Activated B cell treated with CpG ODN at 0.5 μM for 24 hours (primary cell): ENCODE results near the gene ETFB. TPM values are rescaled to one million over a fixed set of nuclear protein-coding genes. Genes with fewer than 3 reads are reported as not detected.

Source experiments
- ATAC-seq: fragments of 200-7000 bp; cut with Tn5 transposase; one replicate; pipeline ENCODE4 v1.10.0; 2021; ENCODE audit warnings: low read depth, mild to moderate bottlenecking, moderate library complexity
- CTCF ChIA-PET: fragments of 350-600 bp; sonication (Branson Sonifier 250); formaldehyde crosslinking; loops from one replicate; lab custom pipeline; 2021; ENCODE audit warnings: antibody characterized with exemption; lab: Charles Lee
- POLR2A ChIA-PET: fragments of 350-600 bp; sonication (Branson Sonifier 250); formaldehyde crosslinking; loops from one replicate; lab custom pipeline; 2021; ENCODE audit warnings: antibody characterized with exemption; lab: Charles Lee
- DNase-seq: peaks from one replicate; pipeline ENCODE4 v3.0.0; 2022
- H3K27ac Mint-ChIP-seq: one replicate; pipeline ENCODE4 v1.8.0; 2020; ENCODE audit warnings: mixed read lengths
- H3K27me3 Mint-ChIP-seq: one replicate; pipeline ENCODE4 v1.8.0; 2021; ENCODE audit warnings: mixed read lengths
- H3K36me3 Mint-ChIP-seq: one replicate; pipeline ENCODE4 v1.8.0; 2021; ENCODE audit warnings: low read depth, mixed read lengths
- H3K4me1 Mint-ChIP-seq: one replicate; pipeline ENCODE4 v1.8.0; 2021; ENCODE audit warnings: mixed read lengths
- H3K4me3 Mint-ChIP-seq: one replicate; pipeline ENCODE4 v1.8.0; 2020; ENCODE audit warnings: mild to moderate bottlenecking, mixed read lengths
- H3K9me3 Mint-ChIP-seq: one replicate; pipeline ENCODE4 v1.8.0; 2020; ENCODE audit warnings: mixed read lengths
- intact Hi-C: fragments of 100-400 bp; cut with micrococcal nuclease; formaldehyde crosslinking; loops from one replicate; pipeline ENCODE4 v1.15.1; 2024
- total RNA-seq: library from RNA; stranded (reverse); gene quantifications from 2 replicates; pipeline ENCODE4 v1.2.3, GENCODE V29; 2022
- TF ChIP-seq, protein P1 (sequence below): fragments of 200-600 bp; IDR thresholded peaks from one replicate; pipeline ENCODE4 v1.8.0; 2022; ENCODE audit warnings: antibody characterized with exemption, mild to moderate bottlenecking

Gene ETFB
- total RNA-seq, 1 donor from 2014 or later = 43.8 TPM

DNA sequence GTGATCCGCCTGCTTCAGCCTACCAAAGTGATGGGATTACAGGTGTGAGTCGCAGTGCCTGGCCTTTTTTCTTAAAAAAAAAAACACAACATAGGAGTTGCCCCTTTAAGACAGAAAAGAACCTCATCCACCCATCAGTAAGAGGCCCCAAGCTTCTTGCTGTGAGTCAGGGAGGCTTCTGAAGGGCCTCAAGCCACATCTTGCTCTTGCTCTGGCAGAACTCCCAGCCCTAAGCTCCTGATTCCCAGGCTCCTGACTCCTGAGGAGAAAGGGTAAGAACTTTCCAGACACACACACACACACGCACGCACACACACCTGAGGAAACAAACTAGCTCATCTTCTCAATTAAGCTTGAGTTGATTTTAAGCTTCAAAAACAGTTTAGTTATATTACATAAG is 6.9 kb downstream of the ETFB start:
- Mint-ChIP-seq H3K36me3 (peaks cover 2% of the 10 kb centered on the region), H3K27ac (no peak overlapping the region), H3K4me1 (peaks cover 19% of the 10 kb centered on the region), H3K27me3 (no peaks in the 10 kb centered on the region), H3K9me3 (no peaks in the 10 kb centered on the region), H3K4me3 (no peak overlapping the region)
- no peak for ATAC-seq
- intact Hi-C loops = no loop called here
- DNase-seq = no peak
- POLR2A ChIA-PET = interaction anchor here (0.6 kb wide), 1 partner anchor 58 kb away, joined by 4 read pairs; the partner anchor contains the start of gene SIGLEC10
- TF ChIP-seq, protein P1, sequence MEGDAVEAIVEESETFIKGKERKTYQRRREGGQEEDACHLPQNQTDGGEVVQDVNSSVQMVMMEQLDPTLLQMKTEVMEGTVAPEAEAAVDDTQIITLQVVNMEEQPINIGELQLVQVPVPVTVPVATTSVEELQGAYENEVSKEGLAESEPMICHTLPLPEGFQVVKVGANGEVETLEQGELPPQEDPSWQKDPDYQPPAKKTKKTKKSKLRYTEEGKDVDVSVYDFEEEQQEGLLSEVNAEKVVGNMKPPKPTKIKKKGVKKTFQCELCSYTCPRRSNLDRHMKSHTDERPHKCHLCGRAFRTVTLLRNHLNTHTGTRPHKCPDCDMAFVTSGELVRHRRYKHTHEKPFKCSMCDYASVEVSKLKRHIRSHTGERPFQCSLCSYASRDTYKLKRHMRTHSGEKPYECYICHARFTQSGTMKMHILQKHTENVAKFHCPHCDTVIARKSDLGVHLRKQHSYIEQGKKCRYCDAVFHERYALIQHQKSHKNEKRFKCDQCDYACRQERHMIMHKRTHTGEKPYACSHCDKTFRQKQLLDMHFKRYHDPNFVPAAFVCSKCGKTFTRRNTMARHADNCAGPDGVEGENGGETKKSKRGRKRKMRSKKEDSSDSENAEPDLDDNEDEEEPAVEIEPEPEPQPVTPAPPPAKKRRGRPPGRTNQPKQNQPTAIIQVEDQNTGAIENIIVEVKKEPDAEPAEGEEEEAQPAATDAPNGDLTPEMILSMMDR = no peak
- CTCF ChIA-PET = interaction anchor here (0.9 kb wide), 2 partner anchors 20 to 79 kb away, joined by 4 read pairs; no protein-coding TSS in a partner anchor

DNA sequence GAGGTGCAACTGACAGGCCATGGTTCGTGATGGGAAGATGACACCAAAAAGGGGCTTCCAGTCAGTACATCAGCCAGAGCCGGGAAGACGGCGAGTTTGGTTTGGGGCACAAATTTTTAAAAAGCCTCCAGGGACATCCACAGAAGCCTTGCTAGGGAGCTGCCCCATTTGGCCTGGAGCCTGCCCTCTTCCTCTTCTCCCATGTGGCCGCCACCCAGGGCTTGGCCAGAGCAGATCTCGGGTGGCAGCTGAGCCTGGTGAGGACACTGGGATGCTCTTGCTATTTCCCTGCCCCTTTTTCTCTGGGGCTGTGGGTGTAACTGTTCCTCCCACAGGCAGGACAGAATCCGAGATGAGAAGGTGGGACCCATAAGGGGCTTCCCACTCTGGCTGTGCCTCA is 8.2 kb downstream of the ETFB start:
- no peak overlapping the region for H3K27ac Mint-ChIP-seq
- no peaks in the 10 kb centered on the region for H3K27me3 Mint-ChIP-seq
- ChIA-PET POLR2A (interaction anchor here (0.7 to 1.5 kb wide), 2 partner anchors 9 to 13 kb away, joined by 3 to 12 read pairs; no protein-coding TSS in a partner anchor), CTCF (no interaction called here)
- TF ChIP-seq, protein P1 = no peak
- intact Hi-C loops = no loop called here
- H3K9me3 Mint-ChIP-seq = no peaks in the 10 kb centered on the region
- H3K4me3 Mint-ChIP-seq = no peak overlapping the region
- ATAC-seq (no peak), DNase-seq (no peak)
- H3K36me3 Mint-ChIP-seq = peaks cover 4% of the 10 kb centered on the region
- peaks cover 9% of the 10 kb centered on the region for H3K4me1 Mint-ChIP-seq

DNA sequence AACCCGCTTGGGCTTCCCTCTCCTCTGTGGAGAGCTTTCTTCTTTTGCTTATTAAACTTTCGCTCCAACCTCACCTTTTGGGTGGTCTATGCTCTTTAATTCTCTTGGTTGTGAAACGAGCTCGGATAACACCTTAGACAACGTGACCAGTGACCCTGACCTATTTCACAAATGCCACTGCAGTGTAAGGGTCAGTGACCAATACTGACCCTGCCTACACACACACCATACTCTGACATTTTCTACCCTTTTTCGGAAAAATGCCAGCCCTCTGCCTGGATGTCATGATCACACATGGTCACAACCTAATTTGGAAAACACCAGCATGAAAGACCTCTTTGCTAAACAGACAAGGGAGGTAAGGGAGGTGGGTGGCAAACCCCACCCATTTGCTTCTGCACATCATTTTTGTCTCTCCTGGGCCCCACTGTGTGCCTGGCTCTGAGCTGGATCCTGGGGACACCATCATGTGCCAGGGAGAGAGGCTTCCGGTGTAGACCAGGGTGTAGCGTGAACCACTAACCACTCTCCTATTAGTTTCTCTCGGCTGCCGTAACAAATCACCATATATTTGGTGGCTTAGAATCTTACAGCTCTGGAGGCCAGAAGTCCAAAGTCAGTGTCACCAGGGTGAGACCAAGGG is 9.9 kb downstream of the ETFB start:
- no peaks in the 10 kb centered on the region for H3K27me3 Mint-ChIP-seq
- ChIA-PET CTCF (no interaction called here), POLR2A (no interaction called here)
- intact Hi-C loops = no loop called here
- no peak overlapping the region for H3K4me3 Mint-ChIP-seq
- ATAC-seq (no peak), DNase-seq (no peak)
- TF ChIP-seq, protein P1 = no peak
- peaks cover 17% of the 10 kb centered on the region for H3K36me3 Mint-ChIP-seq
- no peaks in the 10 kb centered on the region for H3K9me3 Mint-ChIP-seq
- H3K4me1 Mint-ChIP-seq = peaks cover 3% of the 10 kb centered on the region
- H3K27ac Mint-ChIP-seq = no peak overlapping the region

DNA sequence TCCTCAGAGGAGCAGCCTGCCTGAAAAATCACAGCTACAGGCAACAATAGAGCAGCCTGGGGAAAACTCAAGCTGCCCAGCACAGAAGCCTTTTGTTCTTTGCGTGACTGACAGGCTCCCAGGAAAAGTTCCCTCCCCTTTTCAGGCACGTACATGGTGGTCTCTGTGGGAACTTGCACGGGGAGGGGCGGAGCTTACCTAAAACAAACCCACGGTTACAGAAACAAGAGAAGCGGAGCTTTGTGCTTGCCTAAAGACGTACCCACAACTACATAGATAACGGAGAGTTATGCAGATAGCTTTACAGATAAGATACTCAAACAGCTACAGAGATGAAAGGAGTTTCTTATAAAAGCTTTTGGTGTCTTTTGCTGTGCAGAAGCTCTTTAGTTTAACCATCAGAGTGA is 11.4 kb downstream of the ETFB start:
- no peak overlapping the region for H3K4me3 Mint-ChIP-seq
- TF ChIP-seq, protein P1 = no peak
- H3K27ac Mint-ChIP-seq = no peak overlapping the region
- no peak for ATAC-seq
- peaks cover 31% of the 10 kb centered on the region for H3K36me3 Mint-ChIP-seq
- H3K4me1 Mint-ChIP-seq = peaks cover 1% of the 10 kb centered on the region
- intact Hi-C loops = no loop called here
- DNase-seq = no peak
- ChIA-PET CTCF (no interaction called here), POLR2A (no interaction called here)
- no peaks in the 10 kb centered on the region for H3K27me3 Mint-ChIP-seq
- no peaks in the 10 kb centered on the region for H3K9me3 Mint-ChIP-seq

DNA sequence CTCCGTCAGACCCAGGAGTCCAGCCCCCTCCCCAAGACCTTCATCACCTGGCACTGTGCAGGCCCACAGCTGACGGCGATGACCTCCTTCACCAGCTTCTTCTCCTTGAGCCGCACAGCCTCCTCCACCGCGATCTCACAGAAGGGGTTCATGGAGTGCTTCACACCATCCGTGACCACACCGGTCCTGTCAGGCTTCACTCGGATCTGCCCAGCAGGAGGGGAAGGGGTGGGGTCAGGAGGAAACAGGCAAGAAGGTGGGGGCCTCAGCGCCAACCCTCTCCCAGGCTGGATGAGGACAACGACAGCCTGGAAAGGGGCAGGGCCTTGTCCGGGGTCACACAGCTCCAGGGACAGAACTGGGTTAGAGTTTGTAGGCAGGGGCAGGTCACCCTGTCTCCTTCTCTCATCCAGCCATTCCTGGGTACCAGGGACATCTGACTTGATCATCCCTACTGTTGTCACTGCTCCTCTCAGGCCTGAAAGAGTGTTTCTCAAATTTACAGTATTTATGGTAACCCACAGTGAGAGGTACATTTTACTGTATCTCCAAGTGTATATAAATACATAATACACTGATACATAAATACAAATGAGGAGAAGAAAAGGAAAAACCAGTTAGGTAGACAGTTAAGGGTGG is 12.0 kb downstream of the ETFB start:
- Mint-ChIP-seq H3K36me3 (peaks cover 33% of the 10 kb centered on the region), H3K27me3 (no peaks in the 10 kb centered on the region), H3K4me1 (peaks cover 1% of the 10 kb centered on the region), H3K27ac (no peak overlapping the region), H3K4me3 (no peak overlapping the region), H3K9me3 (no peaks in the 10 kb centered on the region)
- ATAC-seq (no peak), DNase-seq (no peak)
- TF ChIP-seq, protein P1 = no peak
- intact Hi-C loops = no loop called here
- ChIA-PET CTCF (no interaction called here), POLR2A (no interaction called here)
